Measurements from ENCODE around the gene RAVER2.

The RAVER2 gene

GRCh38 chr1:64848803-64849202, 103.9 kb downstream of the RAVER2 start:
- DNase-seq = no peak

GRCh38 chr1:64849942-64850341, 105.1 kb downstream of the RAVER2 start:
- DNase-seq = no peak

DNA sequence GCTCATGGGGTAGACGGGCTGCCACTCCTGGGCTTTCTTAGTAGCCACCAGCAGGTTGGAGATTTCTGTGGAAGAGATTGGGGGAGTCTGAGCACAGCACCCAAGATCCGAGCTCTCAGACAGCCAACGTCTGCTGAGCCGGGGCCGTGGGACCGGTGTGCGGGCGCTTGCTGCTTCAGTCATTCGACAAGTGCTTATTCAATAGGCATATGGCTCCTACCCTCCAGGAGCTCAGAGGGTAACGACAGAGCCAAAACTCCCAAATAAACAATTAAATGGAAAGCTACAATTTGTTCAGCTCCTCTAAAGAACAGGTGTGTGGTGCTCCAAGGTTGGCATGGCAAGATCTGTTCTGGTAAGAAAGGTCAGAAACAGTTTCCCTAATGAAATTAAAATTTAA, 106.0 kb downstream of the RAVER2 start:
- DNase-seq = no peak

DNA sequence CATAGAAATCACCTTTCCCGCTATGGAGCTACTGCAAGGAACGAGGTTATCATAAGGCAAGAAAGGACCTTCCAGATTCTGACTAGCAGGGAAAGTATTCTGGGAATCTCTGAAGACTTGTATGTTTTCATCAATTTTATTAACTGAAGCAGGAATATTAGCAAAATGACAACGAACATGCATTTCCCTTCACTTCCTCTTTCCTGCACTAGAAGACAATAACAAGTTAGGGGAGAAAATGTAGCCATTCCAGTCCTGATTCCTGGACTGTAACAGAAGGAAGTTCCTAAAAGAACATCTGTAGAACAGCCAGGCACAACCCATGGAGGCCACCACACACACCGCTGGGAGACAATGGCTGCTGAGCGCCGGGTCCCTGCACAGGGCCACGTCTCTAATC, 106.8 kb downstream of the RAVER2 start:
- no peak for DNase-seq

GRCh38 chr1:64854674-64855073, 109.8 kb downstream of the RAVER2 start:
- no peak for DNase-seq

- DNase-seq = no peak
These were observed 110.7 kb downstream of the RAVER2 start for GRCh38 chr1:64855557-64855956.

DNA sequence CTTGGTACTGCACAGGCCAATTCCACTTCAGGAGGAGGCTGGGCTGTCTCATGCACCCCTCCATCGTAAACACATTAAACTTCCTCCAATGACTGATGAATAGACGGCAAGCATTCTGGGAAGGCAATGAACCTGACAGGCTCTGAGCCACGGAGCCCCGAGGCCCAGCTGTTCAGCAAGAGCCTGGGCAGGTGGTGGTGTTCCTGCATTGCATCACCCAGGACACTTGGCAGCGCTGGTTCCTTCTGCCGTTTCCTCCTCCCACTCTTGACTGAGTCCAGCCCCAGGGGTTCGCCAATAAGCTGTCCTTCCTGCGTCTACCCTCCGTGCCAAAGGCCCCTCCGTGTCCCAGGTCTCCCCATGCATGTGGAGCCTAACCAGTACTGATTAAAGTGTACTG, 111.7 kb downstream of the RAVER2 start:
- no peak for DNase-seq

GRCh38 chr1:64857347-64857746, 112.5 kb downstream of the RAVER2 start:
- DNase-seq = no peak

DNA sequence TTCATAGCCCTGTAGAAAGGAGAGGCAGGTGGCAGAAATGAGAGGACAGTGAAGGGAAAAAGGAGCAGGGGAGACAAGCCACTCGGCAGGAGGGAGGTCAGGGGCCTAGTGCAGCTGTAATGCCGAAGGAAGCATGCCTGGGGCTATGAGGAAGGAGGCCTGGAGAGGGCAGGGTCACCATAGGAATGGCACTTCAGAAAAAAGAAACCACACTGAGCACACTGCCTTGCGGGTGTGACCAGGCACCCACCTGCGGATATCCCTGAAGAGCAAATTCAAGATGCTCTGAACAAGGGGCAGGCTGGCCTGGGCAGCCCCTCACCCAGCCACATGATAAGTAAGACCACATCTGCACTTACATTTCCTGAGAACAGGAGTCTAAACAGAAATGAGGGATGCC, 116.7 kb downstream of the RAVER2 start:
- DNase-seq = no peak

DNA sequence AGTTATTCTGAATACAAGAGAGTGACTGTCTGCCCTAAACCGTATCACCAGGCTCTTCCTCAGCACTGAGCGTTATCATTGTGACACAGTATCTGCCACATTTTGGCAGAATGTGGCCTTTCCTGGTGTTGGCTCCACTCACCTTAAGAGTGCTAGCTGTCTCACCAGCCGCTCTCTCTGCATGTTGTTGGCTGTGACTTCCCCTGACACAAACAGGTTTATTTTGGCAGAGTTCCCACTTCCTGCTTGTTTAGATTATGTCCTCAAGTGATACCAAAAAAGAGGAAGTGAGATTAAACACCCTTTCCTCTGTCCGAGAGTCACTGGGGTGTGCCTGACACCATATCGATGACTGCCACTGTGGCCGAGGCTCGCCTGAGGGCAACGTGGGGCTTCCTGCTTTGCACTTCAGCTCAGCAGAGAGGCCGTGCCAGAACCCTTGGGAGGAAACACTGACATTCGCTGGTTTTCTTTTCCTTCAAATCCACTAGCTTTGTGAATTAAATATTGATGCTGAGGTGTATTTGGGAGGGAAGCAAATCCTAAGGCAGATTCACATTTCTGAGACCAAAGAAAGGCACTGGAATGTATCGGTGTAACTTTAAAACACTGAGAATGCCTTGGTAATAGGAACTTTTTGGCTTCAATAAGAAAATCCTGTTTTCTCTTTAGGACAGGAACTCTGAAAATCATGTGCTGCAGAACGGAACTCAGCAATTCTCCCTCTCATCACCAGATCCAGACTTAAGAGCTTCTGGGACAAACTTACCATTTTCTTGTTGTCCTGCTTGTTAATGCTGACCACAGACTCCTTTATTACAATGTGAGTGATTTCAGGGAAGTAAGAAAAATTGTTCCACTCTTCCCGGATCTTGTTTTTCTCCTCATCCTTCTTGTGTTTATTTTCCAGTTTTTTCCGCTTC, 119.4 kb downstream of the RAVER2 start:
- no peak for DNase-seq

GRCh38 chr1:64865105-64865757, 120.4 kb downstream of the RAVER2 start:
- no peak for DNase-seq

DNA sequence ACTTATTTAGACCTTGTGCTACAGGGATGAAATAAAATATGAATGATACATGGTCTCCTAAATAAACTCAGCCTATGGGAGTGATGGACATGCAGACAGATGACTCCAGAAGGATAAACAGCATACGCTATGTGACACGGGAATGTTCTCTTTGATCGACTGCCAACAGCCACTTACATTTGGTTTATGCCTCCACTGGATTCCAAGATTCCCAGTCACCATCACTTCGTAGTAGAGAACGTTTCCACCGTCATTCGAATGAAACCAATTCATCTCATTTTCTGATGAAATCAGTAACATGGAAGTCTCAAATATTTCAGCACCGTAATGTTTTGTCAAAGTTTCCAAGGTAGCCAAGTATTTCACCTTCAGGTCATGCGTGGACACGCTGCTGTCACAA, 121.8 kb downstream of the RAVER2 start:
- DNase-seq = no peak

DNA sequence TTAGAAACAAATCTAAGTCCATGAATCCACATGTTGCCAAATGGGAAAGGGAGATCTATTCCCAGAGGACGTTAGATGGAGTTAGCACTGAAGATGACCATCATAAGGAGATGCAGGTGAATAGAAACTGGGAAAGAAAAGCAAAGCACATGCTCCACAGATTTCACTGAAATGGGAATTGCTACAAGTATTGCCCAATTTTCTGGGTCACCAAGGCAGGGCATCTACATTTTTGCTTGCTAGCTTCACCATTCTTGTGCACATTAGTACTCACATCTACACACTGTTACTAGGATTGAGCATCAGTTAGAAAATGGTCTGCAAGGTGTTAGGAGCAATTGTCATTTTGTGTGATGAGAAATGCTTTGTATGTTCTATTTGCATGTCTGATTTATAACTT, 122.4 kb downstream of the RAVER2 start:
- DNase-seq = no peak

DNA sequence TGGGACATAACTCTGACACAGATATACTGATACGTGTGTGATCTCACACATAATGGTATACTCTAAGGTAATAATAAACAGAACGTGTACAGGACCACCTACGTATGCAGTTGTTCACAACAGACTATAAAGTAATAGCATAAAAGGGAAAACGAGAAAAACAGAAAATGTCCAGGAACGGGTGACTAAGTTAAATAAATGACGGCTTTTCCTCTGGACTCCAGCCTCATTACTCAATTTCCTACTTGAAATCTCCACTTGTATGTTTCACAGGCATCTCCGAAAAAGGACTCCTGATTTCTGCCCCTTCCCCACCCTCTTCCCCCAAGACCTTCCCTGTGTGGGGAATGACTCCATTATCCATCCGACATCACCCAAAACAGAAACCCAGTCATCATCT, 126.4 kb downstream of the RAVER2 start:
- DNase-seq = no peak

DNA sequence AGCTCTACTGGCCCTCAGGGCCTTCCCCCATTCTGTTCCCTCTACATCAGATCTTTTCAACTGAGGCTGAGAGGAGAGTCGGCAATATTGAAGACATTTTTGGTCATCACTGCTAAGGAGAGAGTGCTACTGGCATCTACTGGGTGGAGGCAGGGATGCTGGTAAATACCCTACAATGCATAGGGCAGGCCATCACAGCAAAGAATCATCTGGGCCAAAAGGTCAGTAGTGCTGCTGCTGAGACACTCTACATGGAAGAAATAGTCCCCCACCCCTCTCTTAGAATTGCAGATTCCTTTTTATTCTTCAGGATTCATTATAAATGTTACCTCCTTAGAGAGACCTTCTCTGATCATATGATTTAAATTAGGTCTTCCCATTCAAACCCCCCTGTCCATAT, 127.2 kb downstream of the RAVER2 start:
- no peak for DNase-seq

- no peak for DNase-seq
These were observed 128.7 kb downstream of the RAVER2 start for GRCh38 chr1:64873576-64873975.

DNA sequence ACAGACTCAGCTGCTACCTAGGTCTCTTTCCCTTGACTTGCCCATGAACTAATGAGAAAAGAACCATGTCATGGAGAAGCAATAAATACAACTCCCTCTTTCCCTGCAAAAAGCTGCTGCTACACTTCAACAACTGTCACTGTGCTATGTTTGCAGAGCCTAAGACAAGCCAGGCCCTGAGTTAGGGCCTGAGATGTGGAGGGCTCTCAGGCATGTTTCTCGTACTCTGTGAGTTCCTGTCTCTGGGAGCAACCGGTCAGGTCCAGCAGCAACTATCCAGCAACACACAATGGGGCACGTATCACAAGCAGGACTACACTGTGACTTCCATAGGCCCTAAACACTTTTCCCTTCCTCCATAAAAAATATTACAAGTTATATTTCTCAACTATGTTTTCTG, 129.8 kb downstream of the RAVER2 start:
- DNase-seq = no peak

DNA sequence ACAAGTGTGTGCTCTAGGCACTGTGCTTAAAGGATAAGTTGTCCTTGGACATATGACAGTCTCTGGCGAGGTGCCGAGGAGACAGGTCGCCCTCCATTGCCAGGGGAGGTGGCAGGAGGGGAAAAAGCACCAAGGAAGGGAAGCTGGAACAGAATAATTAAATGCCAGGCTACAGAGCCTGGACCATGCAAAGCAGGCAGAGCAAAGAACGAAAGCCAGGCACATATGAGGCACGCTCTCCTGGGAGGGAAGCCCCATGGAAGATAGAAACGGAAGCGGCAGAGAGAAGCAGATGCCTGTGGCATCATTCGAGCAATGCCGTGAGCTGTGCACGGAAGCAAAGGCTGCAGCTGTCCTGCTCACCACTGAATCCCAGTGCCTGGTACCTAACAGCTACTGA, 130.2 kb downstream of the RAVER2 start:
- no peak for DNase-seq

GRCh38 chr1:64875606-64876005, 130.7 kb downstream of the RAVER2 start:
- no peak for DNase-seq

DNA sequence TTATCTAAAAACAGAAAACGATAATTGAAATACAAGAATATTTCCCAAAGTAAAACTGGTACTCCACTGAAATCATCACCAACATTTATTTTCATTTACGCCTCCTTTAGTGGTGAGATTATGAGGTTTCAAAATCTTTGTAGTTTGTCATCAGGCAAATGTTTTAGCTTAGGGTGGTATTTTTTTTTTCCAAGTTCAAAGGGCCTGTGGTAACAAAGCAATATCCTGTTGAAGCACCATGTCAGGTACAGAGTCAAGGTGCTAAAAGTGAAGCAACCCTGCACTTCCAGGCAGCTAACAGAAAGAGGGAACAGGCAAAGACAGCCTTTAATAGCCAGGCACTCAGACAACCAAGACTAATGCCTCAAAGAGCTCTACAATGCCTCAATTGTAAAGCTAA, 132.3 kb downstream of the RAVER2 start:
- DNase-seq = no peak

- no peak for DNase-seq
These were observed 132.7 kb downstream of the RAVER2 start for GRCh38 chr1:64877598-64877997.

DNA sequence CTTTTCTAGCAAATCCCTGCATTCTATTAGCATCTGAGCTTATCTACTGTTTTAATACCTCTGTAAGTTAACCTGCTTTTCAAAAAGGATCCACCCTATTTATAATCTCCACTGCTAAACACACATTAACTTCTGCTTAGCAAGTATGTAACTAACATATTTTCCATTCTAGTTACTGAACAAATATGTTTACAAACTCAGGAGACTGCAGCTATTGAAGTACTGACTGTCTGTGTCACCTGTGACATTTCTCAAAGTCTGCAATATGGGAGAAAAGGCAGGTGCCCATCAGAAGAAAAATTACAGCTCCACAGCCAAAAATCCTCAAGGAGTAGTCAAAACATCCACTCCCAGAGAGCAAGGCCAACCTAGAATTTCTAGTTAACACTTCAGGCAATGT, 133.2 kb downstream of the RAVER2 start:
- no peak for DNase-seq

- DNase-seq = no peak
These were observed 134.2 kb downstream of the RAVER2 start for GRCh38 chr1:64878931-64879611.

- DNase-seq = no peak
These were observed 135.6 kb downstream of the RAVER2 start for GRCh38 chr1:64880449-64880848.
